Muscle of leg (tissue), 11 donors: ENCODE results near the gene KRT76. TPM values are rescaled to one million over a fixed set of nuclear protein-coding genes. Genes with fewer than 3 reads are reported as not detected.

Source experiments
- DNase-seq: peaks from one replicate; pipeline ENCODE4 v3.0.0; 2013
- H3K27ac ChIP-seq: one replicate; pipeline ENCODE4 v1.5.1; 2013; ENCODE audit warnings: mild to moderate bottlenecking, low read length, control low read depth
- H3K27me3 ChIP-seq: one replicate; pipeline ENCODE4 v1.6.1; 2013; ENCODE audit warnings: low read length; ENCODE audit not compliant: control insufficient read depth, insufficient read depth
- H3K36me3 ChIP-seq: one replicate; pipeline ENCODE4 v1.6.1; 2013; ENCODE audit warnings: low read length; ENCODE audit not compliant: control insufficient read depth, insufficient read depth
- H3K4me1 ChIP-seq: one replicate; pipeline ENCODE4 v1.6.1; 2013; ENCODE audit warnings: low read length; ENCODE audit not compliant: control insufficient read depth, insufficient read depth
- H3K4me3 ChIP-seq: one replicate; pipeline ENCODE4 v1.5.1; 2013; ENCODE audit warnings: low read length, control low read depth
- H3K9me3 ChIP-seq: replicated peaks from 2 replicates; pipeline ENCODE4 v1.6.1; 2013; ENCODE audit warnings: low read depth, low read length; ENCODE audit not compliant: control insufficient read depth
- WGBS: methylation state at CpG from one replicate; pipeline ENCODE4 v1.1.5; 2013; ENCODE audit warnings: missing lambda C conversion rate; ENCODE audit not compliant: insufficient coverage; 5-methylcytosine and 5-hydroxymethylcytosine counted together
- polyA plus RNA-seq, 8 donors: library from polyadenylated mRNA; unstranded; fragments of 120-200 nt; gene quantifications; one replicate each; pipeline versions ENCODE4 v1.2.1 to v1.2.3, GENCODE V29; 2013; ENCODE audit warnings: inconsistent platforms in 1 of 8, low replicate concordance in 1 of 8; ENCODE audit not compliant: insufficient read length in 8 of 8, insufficient read depth in 1 of 8
- total RNA-seq: library from RNA; stranded (reverse); fragments of 120-200 nt; gene quantifications from one replicate; pipeline ENCODE4 v1.2.4, GENCODE V29; 2013

KRT76 gene
- total and polyA plus RNA-seq, 9 donors = not detected

GRCh38 chr12:52769946-52770345 is 7.2 kb downstream of the KRT76 start:
- no peak for DNase-seq
- H3K4me3 ChIP-seq = no peak overlapping the region
- no peaks in the 10 kb centered on the region for H3K9me3 ChIP-seq
- H3K4me1 ChIP-seq = no peaks in the 10 kb centered on the region
- peaks cover 8% of the 10 kb centered on the region for H3K27me3 ChIP-seq
- no peak overlapping the region for H3K27ac ChIP-seq
- H3K36me3 ChIP-seq = no peaks in the 10 kb centered on the region

- Histone ChIP-seq H3K27ac (no peak overlapping the region), H3K27me3 (peaks cover 8% of the 10 kb centered on the region), H3K4me1 (no peaks in the 10 kb centered on the region), H3K36me3 (no peaks in the 10 kb centered on the region), H3K4me3 (no peak overlapping the region), H3K9me3 (no peaks in the 10 kb centered on the region)
- WGBS = 40% methylated on average over 2 of the region's 3 CpGs
- no peak for DNase-seq
These were observed 7.8 kb downstream of the KRT76 start for GRCh38 chr12:52769354-52769753.

GRCh38 chr12:52768479-52769200 is 8.5 kb downstream of the KRT76 start:
- DNase-seq = no peak
- Histone ChIP-seq H3K4me1 (no peaks in the 10 kb centered on the region), H3K27ac (no peak overlapping the region), H3K9me3 (no peaks in the 10 kb centered on the region), H3K36me3 (no peaks in the 10 kb centered on the region), H3K27me3 (peaks cover 8% of the 10 kb centered on the region), H3K4me3 (no peak overlapping the region)
- 82% methylated on average over 10 of the region's 10 CpGs for WGBS

GRCh38 chr12:52767427-52767826 is 9.7 kb downstream of the KRT76 start:
- no peaks in the 10 kb centered on the region for H3K4me1 ChIP-seq
- no peak overlapping the region for H3K27ac ChIP-seq
- no peak for DNase-seq
- peaks cover 5% of the 10 kb centered on the region for H3K27me3 ChIP-seq
- no CpG with 5 or more reads among the region's 3 CpGs for WGBS
- H3K4me3 ChIP-seq = no peak overlapping the region
- no peaks in the 10 kb centered on the region for H3K36me3 ChIP-seq
- H3K9me3 ChIP-seq = no peaks in the 10 kb centered on the region

- H3K4me1 ChIP-seq = no peaks in the 10 kb centered on the region
- no peak overlapping the region for H3K27ac ChIP-seq
- H3K36me3 ChIP-seq = no peaks in the 10 kb centered on the region
- H3K27me3 ChIP-seq = peaks cover 5% of the 10 kb centered on the region
- no peak overlapping the region for H3K4me3 ChIP-seq
- H3K9me3 ChIP-seq = peaks cover 2% of the 10 kb centered on the region
- DNase-seq = no peak
- WGBS = no CpG with 5 or more reads among the region's 1 CpG
These were observed 10.1 kb downstream of the KRT76 start for GRCh38 chr12:52767020-52767379.

- H3K27me3 ChIP-seq = peaks cover 5% of the 10 kb centered on the region
- no peak for DNase-seq
- no peak overlapping the region for H3K27ac ChIP-seq
- no peaks in the 10 kb centered on the region for H3K4me1 ChIP-seq
- 74% methylated on average over 3 of the region's 5 CpGs for WGBS
- no peak overlapping the region for H3K4me3 ChIP-seq
- H3K9me3 ChIP-seq = peaks cover 2% of the 10 kb centered on the region
- no peaks in the 10 kb centered on the region for H3K36me3 ChIP-seq
These were observed 10.7 kb downstream of the KRT76 start for GRCh38 chr12:52766351-52767019.

- Histone ChIP-seq H3K9me3 (peaks cover 4% of the 10 kb centered on the region), H3K27me3 (peaks cover 5% of the 10 kb centered on the region), H3K4me1 (no peaks in the 10 kb centered on the region), H3K27ac (no peak overlapping the region), H3K4me3 (no peak overlapping the region), H3K36me3 (no peaks in the 10 kb centered on the region)
- WGBS = no CpG with 5 or more reads among the region's 1 CpG
- no peak for DNase-seq
These were observed 11.4 kb downstream of the KRT76 start for GRCh38 chr12:52765702-52766101.

GRCh38 chr12:52763991-52764390 is 13.2 kb downstream of the KRT76 start:
- no CpG with 5 or more reads among the region's 2 CpGs for WGBS

GRCh38 chr12:52763036-52763659 is 14.0 kb downstream of the KRT76 start:
- H3K36me3 ChIP-seq = no peaks in the 10 kb centered on the region
- no peaks in the 10 kb centered on the region for H3K4me1 ChIP-seq
- no peak overlapping the region for H3K27ac ChIP-seq
- no CpG with 5 or more reads among the region's 9 CpGs for WGBS
- H3K4me3 ChIP-seq = no peak overlapping the region
- H3K9me3 ChIP-seq = peaks cover 10% of the 10 kb centered on the region
- DNase-seq = no peak
- peaks cover 3% of the 10 kb centered on the region for H3K27me3 ChIP-seq

More at GRCh38 chr12:52763991-52764390, 13.2 kb downstream of the KRT76 start:
- no peak overlapping the region for H3K4me3 ChIP-seq
- H3K27me3 ChIP-seq = peaks cover 3% of the 10 kb centered on the region
- no peak overlapping the region for H3K27ac ChIP-seq
- no peaks in the 10 kb centered on the region for H3K36me3 ChIP-seq
- H3K9me3 ChIP-seq = peaks cover 10% of the 10 kb centered on the region
- no peak for DNase-seq
- no peaks in the 10 kb centered on the region for H3K4me1 ChIP-seq

GRCh38 chr12:52761802-52762201 is 15.3 kb downstream of the KRT76 start:
- peaks cover 10% of the 10 kb centered on the region for H3K9me3 ChIP-seq
- no peak overlapping the region for H3K4me3 ChIP-seq
- H3K27ac ChIP-seq = no peak overlapping the region
- no peaks in the 10 kb centered on the region for H3K36me3 ChIP-seq
- DNase-seq = no peak
- 100% methylated on average over 1 of the region's 2 CpGs for WGBS
- peaks cover 3% of the 10 kb centered on the region for H3K27me3 ChIP-seq
- no peaks in the 10 kb centered on the region for H3K4me1 ChIP-seq
